H1 (cell line): ENCODE measurements around the gene PFKFB3. TPM values are rescaled to one million over a fixed set of nuclear protein-coding genes. Genes with fewer than 3 reads are reported as not detected.

Experiments
- ATF2 ChIP-seq: IDR thresholded peaks from 2 replicates; pipeline ENCODE4 v1.6.1; 2012; ENCODE audit warnings: low read length, inconsistent platforms
- CBX8 ChIP-seq: fragments of 300-800, 300-1000 bp; sonication (generic); IDR thresholded peaks from 2 replicates; pipeline ENCODE4 v1.7.1; 2016; ENCODE audit warnings: low read depth, low read length, borderline replicate concordance
- CHD2 ChIP-seq: IDR thresholded peaks from 2 replicates; pipeline ENCODE4 v1.6.1; 2012; ENCODE audit warnings: low read length, improper control_type of control experiment
- EP300 ChIP-seq, 2 experiments: IDR thresholded peaks; 1 replicate in 1 of 2; 2 replicates in 1 of 2; pipeline ENCODE4 v1.6.1; 2011 to 2012; ENCODE audit warnings: low read depth in 2 of 2, low read length in 2 of 2, mild to moderate bottlenecking in 2 of 2, borderline replicate concordance in 1 of 2, inconsistent platforms in 1 of 2, moderate library complexity in 1 of 2
- GTF2F1 ChIP-seq: IDR thresholded peaks from 2 replicates; pipeline ENCODE4 v1.6.1; 2012; ENCODE audit warnings: low read depth, low read length, improper control_type of control experiment, borderline replicate concordance
- MAFK ChIP-seq: IDR thresholded peaks from 2 replicates; pipeline ENCODE4 v1.6.1; 2012; ENCODE audit warnings: low read depth, mild to moderate bottlenecking, improper control_type of control experiment, low read length
- POLR2A ChIP-seq, 2 experiments: IDR thresholded peaks; 1 replicate in 1 of 2; 2 replicates in 1 of 2; pipeline ENCODE4 v1.6.1; 2011; ENCODE audit warnings: low read depth in 2 of 2, low read length in 2 of 2, mild to moderate bottlenecking in 2 of 2; ENCODE audit errors: control extremely low read depth in 1 of 2
- SAP30 ChIP-seq: fragments of 300-600 bp; sonication (generic); IDR thresholded peaks from 2 replicates; pipeline ENCODE4 v1.7.1; 2012; ENCODE audit warnings: low read length, moderate library complexity, mild to moderate bottlenecking, inconsistent platforms; ENCODE audit not compliant: insufficient read depth, insufficient replicate concordance
- polyA plus RNA-seq, 7 experiments: library from polyadenylated mRNA; depleted of rRNA in 3 of 7; stranded (reverse) in 5 of 7; unstranded in 2 of 7; fragments of >200 nt in 5 of 7; fragments of 200-250 nt in 2 of 7; gene quantifications; 1 replicate in 5 of 7; 2 replicates in 1 of 7; 4 replicates in 1 of 7; pipeline versions ENCODE4 v1.2.1 to v1.2.3, GENCODE V29; 2011 to 2013; ENCODE audit warnings: missing spikeins in 2 of 7, mixed read lengths in 2 of 7
- total RNA-seq: library from RNA; stranded (reverse); fragmentation: NEBNext Ultra II Directional; extraction: Animal tissue kit (Norgen Biotek cat#: 25700); gene quantifications from 2 replicates; pipeline ENCODE4 v1.2.1, GENCODE V29; 2021

Gene PFKFB3
- total and polyA plus RNA-seq, 2 of the 8 experiments (the other 6 are each of a cell fraction or from before 2014, with no cell fraction given): 15.6 to 32.0 TPM

GRCh38 chr10:6219494-6219836, 16.7 kb downstream of the PFKFB3 start (continued):
- no peak for TF ChIP-seq EP300 (IDR thresholded peaks at IDR 0.05; ENCODE audit: borderline replicate concordance in 1 of 2, low read depth in 2 of 2, low read length in 2 of 2)
- TF ChIP-seq GTF2F1: no peak
- TF ChIP-seq CBX8: no peak
- no peak for TF ChIP-seq MAFK
- no peak for TF ChIP-seq ATF2
- no peak for TF ChIP-seq CHD2
- no peak for TF ChIP-seq POLR2A (IDR thresholded peaks at IDR 0.05; ENCODE audit: control extremely low read depth in 1 of 2, low read depth in 2 of 2, low read length in 2 of 2)
- TF ChIP-seq SAP30: no peak
